Measurements from ENCODE around the gene INPP4B. TPM values are rescaled to one million over a fixed set of nuclear protein-coding genes. Genes with fewer than 3 reads are reported as not detected.

The INPP4B gene
- total RNA-seq, 1 experiment from 2014 or later = 25.2 TPM

GRCh38 chr4:142845293-142846107 lies 601 bp downstream of the INPP4B start:
- peak overlapping the region; percentile 62 for H3K4me3 ChIP-seq
- no peak overlapping the region for H3K27ac ChIP-seq
- no peaks in the 10 kb centered on the region for H3K9me3 ChIP-seq (replicated peaks)
- no peaks in the 10 kb centered on the region for H3K27me3 ChIP-seq
- DNase-seq = peak; percentile 9 to 28
- H3K4me1 ChIP-seq = no peaks in the 10 kb centered on the region
- H3K36me3 ChIP-seq = no peaks in the 10 kb centered on the region

- no peak for DNase-seq
- H3K27me3 ChIP-seq = no peaks in the 10 kb centered on the region
- no peaks in the 10 kb centered on the region for H3K4me1 ChIP-seq
- H3K27ac ChIP-seq = no peak overlapping the region
- H3K36me3 ChIP-seq = no peaks in the 10 kb centered on the region
- H3K9me3 ChIP-seq (replicated peaks) = no peaks in the 10 kb centered on the region
- H3K4me3 ChIP-seq = no peak overlapping the region
These were observed 1.3 kb downstream of the INPP4B start for GRCh38 chr4:142844782-142845181.

- Histone ChIP-seq H3K4me3 (no peak overlapping the region), H3K4me1 (no peaks in the 10 kb centered on the region), H3K27ac (no peak overlapping the region), H3K27me3 (no peaks in the 10 kb centered on the region), H3K9me3 (replicated peaks) (no peaks in the 10 kb centered on the region), H3K36me3 (no peaks in the 10 kb centered on the region)
- DNase-seq = peak in 1 of 2 experiments; percentile 48
These were observed 5.5 kb downstream of the INPP4B start for GRCh38 chr4:142840516-142841123.

GRCh38 chr4:142838778-142839177 lies 7.3 kb downstream of the INPP4B start:
- Histone ChIP-seq H3K9me3 (replicated peaks) (no peaks in the 10 kb centered on the region), H3K4me3 (no peak overlapping the region), H3K27me3 (no peaks in the 10 kb centered on the region), H3K27ac (no peak overlapping the region), H3K36me3 (no peaks in the 10 kb centered on the region), H3K4me1 (no peaks in the 10 kb centered on the region)
- no peak for DNase-seq

GRCh38 chr4:142832022-142832421 lies 14.1 kb downstream of the INPP4B start:
- H3K9me3 ChIP-seq (replicated peaks) = no peaks in the 10 kb centered on the region
- no peaks in the 10 kb centered on the region for H3K36me3 ChIP-seq
- H3K4me1 ChIP-seq = peaks cover 12% of the 10 kb centered on the region
- peak in 1 of 2 experiments; percentile 25 for DNase-seq
- no peak overlapping the region for H3K27ac ChIP-seq
- no peaks in the 10 kb centered on the region for H3K27me3 ChIP-seq
- no peak overlapping the region for H3K4me3 ChIP-seq

GRCh38 chr4:142826503-142827241 lies 19.4 kb downstream of the INPP4B start:
- no peak overlapping the region for H3K4me3 ChIP-seq
- DNase-seq = no peak
- H3K27me3 ChIP-seq = no peaks in the 10 kb centered on the region
- H3K27ac ChIP-seq = no peak overlapping the region
- no peaks in the 10 kb centered on the region for H3K36me3 ChIP-seq
- H3K9me3 ChIP-seq (replicated peaks) = no peaks in the 10 kb centered on the region
- peaks cover 2% of the 10 kb centered on the region for H3K4me1 ChIP-seq

- Histone ChIP-seq H3K27ac (no peak overlapping the region), H3K4me1 (no peaks in the 10 kb centered on the region), H3K36me3 (no peaks in the 10 kb centered on the region), H3K27me3 (no peaks in the 10 kb centered on the region), H3K4me3 (no peak overlapping the region), H3K9me3 (replicated peaks) (no peaks in the 10 kb centered on the region)
- DNase-seq = no peak
These were observed 21.7 kb downstream of the INPP4B start for GRCh38 chr4:142824368-142824767.

GRCh38 chr4:142823796-142824195 lies 22.3 kb downstream of the INPP4B start:
- H3K27ac ChIP-seq = no peak overlapping the region
- DNase-seq = no peak
- no peaks in the 10 kb centered on the region for H3K9me3 ChIP-seq (replicated peaks)

GRCh38 chr4:142818476-142818875 lies 27.6 kb downstream of the INPP4B start:
- H3K9me3 ChIP-seq (replicated peaks) = no peaks in the 10 kb centered on the region
- no peaks in the 10 kb centered on the region for H3K27me3 ChIP-seq
- peaks cover 28% of the 10 kb centered on the region for H3K4me1 ChIP-seq
- peak overlapping the region; percentile 73 for H3K27ac ChIP-seq
- peak; percentile 60 to 66 for DNase-seq
- no peaks in the 10 kb centered on the region for H3K36me3 ChIP-seq
- H3K4me3 ChIP-seq = peak overlapping the region; percentile 34

More at GRCh38 chr4:142823796-142824195, 22.3 kb downstream of the INPP4B start:
- no peak overlapping the region for H3K4me3 ChIP-seq
- no peaks in the 10 kb centered on the region for H3K36me3 ChIP-seq
- peaks cover 2% of the 10 kb centered on the region for H3K4me1 ChIP-seq
- H3K27me3 ChIP-seq = no peaks in the 10 kb centered on the region

- Histone ChIP-seq H3K4me3 (peak overlapping the region; percentile 34), H3K27ac (peak overlapping the region; percentile 73), H3K27me3 (no peaks in the 10 kb centered on the region), H3K36me3 (no peaks in the 10 kb centered on the region), H3K4me1 (peaks cover 28% of the 10 kb centered on the region), H3K9me3 (replicated peaks) (no peaks in the 10 kb centered on the region)
- peak in 1 of 2 experiments; percentile 45 for DNase-seq
These were observed 28.1 kb downstream of the INPP4B start for GRCh38 chr4:142818031-142818430.

GRCh38 chr4:142817442-142817841 lies 28.7 kb downstream of the INPP4B start:
- H3K27ac ChIP-seq = peak overlapping the region; percentile 73
- no peaks in the 10 kb centered on the region for H3K36me3 ChIP-seq
- peak; percentile 75 to 87 for DNase-seq
- H3K9me3 ChIP-seq (replicated peaks) = no peaks in the 10 kb centered on the region
- H3K4me1 ChIP-seq = peaks cover 28% of the 10 kb centered on the region
- peak overlapping the region; percentile 34 for H3K4me3 ChIP-seq
- H3K27me3 ChIP-seq = no peaks in the 10 kb centered on the region

- Histone ChIP-seq H3K27ac (no peak overlapping the region), H3K27me3 (no peaks in the 10 kb centered on the region)
- DNase-seq = peak; percentile 13
These were observed 30.3 kb downstream of the INPP4B start for GRCh38 chr4:142815834-142816233.

GRCh38 chr4:142813388-142813787 lies 32.7 kb downstream of the INPP4B start:
- DNase-seq = no peak
- peaks cover 22% of the 10 kb centered on the region for H3K4me1 ChIP-seq
- no peaks in the 10 kb centered on the region for H3K9me3 ChIP-seq (replicated peaks)

More at GRCh38 chr4:142815834-142816233, 30.3 kb downstream of the INPP4B start:
- H3K4me3 ChIP-seq = no peak overlapping the region
- H3K36me3 ChIP-seq = no peaks in the 10 kb centered on the region
- no peaks in the 10 kb centered on the region for H3K9me3 ChIP-seq (replicated peaks)
- peaks cover 28% of the 10 kb centered on the region for H3K4me1 ChIP-seq

GRCh38 chr4:142812091-142812490 lies 34.0 kb downstream of the INPP4B start:
- Histone ChIP-seq H3K36me3 (no peaks in the 10 kb centered on the region), H3K9me3 (replicated peaks) (no peaks in the 10 kb centered on the region), H3K27me3 (no peaks in the 10 kb centered on the region), H3K4me3 (no peak overlapping the region), H3K4me1 (peaks cover 13% of the 10 kb centered on the region), H3K27ac (no peak overlapping the region)
- DNase-seq = no peak

More at GRCh38 chr4:142813388-142813787, 32.7 kb downstream of the INPP4B start:
- H3K4me3 ChIP-seq = no peak overlapping the region
- H3K36me3 ChIP-seq = no peaks in the 10 kb centered on the region
- H3K27me3 ChIP-seq = no peaks in the 10 kb centered on the region
- H3K27ac ChIP-seq = no peak overlapping the region

GRCh38 chr4:142811034-142811433 lies 35.1 kb downstream of the INPP4B start:
- H3K27me3 ChIP-seq = no peaks in the 10 kb centered on the region
- no peaks in the 10 kb centered on the region for H3K9me3 ChIP-seq (replicated peaks)
- no peak for DNase-seq
- H3K4me1 ChIP-seq = peaks cover 9% of the 10 kb centered on the region
- no peak overlapping the region for H3K27ac ChIP-seq
- no peak overlapping the region for H3K4me3 ChIP-seq
- H3K36me3 ChIP-seq = no peaks in the 10 kb centered on the region
